ENCODE data around the gene CD81.

GRCh38 chr11:2376751-2377451 lies at the start of gene CD81:
- peak in 1 of 4 experiments; percentile 23 for TF ChIP-seq CTCF (IDR thresholded peaks at IDR 0.05)
- peak; percentile 94 for TF ChIP-seq POLR2AphosphoS5 (IDR thresholded peaks at IDR 0.05)
- TF ChIP-seq POLR2A (IDR thresholded peaks at IDR 0.05), result peak; percentile 56 to 69

Data from gastroesophageal sphincter (tissue), 3 donors.